Skeletal muscle tissue (tissue), 4 donors: ENCODE results near the gene TFAM. TPM values are rescaled to one million over a fixed set of nuclear protein-coding genes. Genes with fewer than 3 reads are reported as not detected.
"Not testable (repeated sequence)": the region's sequence is repeated elsewhere in the genome, so short reads cannot be mapped to it uniquely, and the experiment has no call there.

ENCODE experiments used
- H3K27ac ChIP-seq: one replicate; pipeline ENCODE4 v1.7.0; 2013; ENCODE audit warnings: mild to moderate bottlenecking, low read depth, low read length, inconsistent platforms
- H3K27me3 ChIP-seq, 3 donors: one replicate each; pipeline ENCODE4 v1.7.0; 2013; ENCODE audit warnings: low read length in 3 of 3; ENCODE audit not compliant: control insufficient read depth in 3 of 3, insufficient read depth in 3 of 3
- H3K36me3 ChIP-seq, 3 donors: one replicate each; pipeline ENCODE4 v1.7.0; 2013; ENCODE audit warnings: low read length in 3 of 3; ENCODE audit not compliant: control insufficient read depth in 3 of 3, insufficient read depth in 3 of 3
- H3K4me1 ChIP-seq, 3 donors: one replicate each; pipeline ENCODE4 v1.7.0; 2013; ENCODE audit warnings: low read length in 3 of 3, mild to moderate bottlenecking in 3 of 3; ENCODE audit not compliant: control insufficient read depth in 3 of 3, insufficient read depth in 3 of 3
- H3K4me3 ChIP-seq, 3 donors: one replicate each; pipeline ENCODE4 v1.7.0; 2013; ENCODE audit warnings: low read length in 3 of 3
- H3K9ac ChIP-seq, 3 donors: one replicate each; pipeline ENCODE4 v1.7.0; 2013; ENCODE audit warnings: low read length in 3 of 3, mild to moderate bottlenecking in 3 of 3, moderate library complexity in 2 of 3, low read depth in 1 of 3
- H3K9me3 ChIP-seq, 3 donors: one replicate each; pipeline ENCODE4 v1.7.0; 2013; ENCODE audit warnings: low read length in 3 of 3; ENCODE audit not compliant: control insufficient read depth in 3 of 3
- total RNA-seq: library from RNA; depleted of rRNA; stranded (reverse); fragments of >200 nt; gene quantifications from one replicate; pipeline ENCODE4 v1.2.3, GENCODE V29; 2014
- donor health status: Osteomylitis.

The TFAM gene
- total RNA-seq, 1 donor from 2014 or later, result 14.6 TPM

DNA sequence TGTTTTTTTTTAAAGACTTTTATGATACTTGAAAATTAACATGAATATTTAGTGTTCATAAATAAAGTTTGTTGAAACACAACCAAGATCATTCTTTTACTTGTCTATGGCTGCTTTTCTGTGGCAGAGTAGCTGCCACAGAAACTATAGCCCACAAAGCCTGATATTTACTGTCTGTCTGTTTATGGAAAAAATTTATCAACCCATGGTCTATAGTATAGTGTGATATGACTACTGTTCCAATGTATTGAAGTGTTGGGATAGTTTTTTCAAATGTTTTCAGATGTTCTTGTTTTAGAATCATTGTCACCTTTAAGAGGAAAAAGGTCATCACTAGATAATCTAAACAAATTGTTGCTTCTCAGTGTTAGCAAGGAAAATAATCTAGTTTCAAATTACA lies 10.8 kb downstream of the TFAM start:
- peaks cover 3 to 32% (median 30%) of the 10 kb centered on the region in 3 donors for H3K36me3 ChIP-seq
- H3K9me3 ChIP-seq, result no peaks in the 10 kb centered on the region
- no peak overlapping the region for H3K9ac ChIP-seq
- no peaks in the 10 kb centered on the region for H3K4me1 ChIP-seq
- H3K27ac ChIP-seq, result no peak overlapping the region
- no peaks in the 10 kb centered on the region for H3K27me3 ChIP-seq
- H3K4me3 ChIP-seq, result no peak overlapping the region

DNA sequence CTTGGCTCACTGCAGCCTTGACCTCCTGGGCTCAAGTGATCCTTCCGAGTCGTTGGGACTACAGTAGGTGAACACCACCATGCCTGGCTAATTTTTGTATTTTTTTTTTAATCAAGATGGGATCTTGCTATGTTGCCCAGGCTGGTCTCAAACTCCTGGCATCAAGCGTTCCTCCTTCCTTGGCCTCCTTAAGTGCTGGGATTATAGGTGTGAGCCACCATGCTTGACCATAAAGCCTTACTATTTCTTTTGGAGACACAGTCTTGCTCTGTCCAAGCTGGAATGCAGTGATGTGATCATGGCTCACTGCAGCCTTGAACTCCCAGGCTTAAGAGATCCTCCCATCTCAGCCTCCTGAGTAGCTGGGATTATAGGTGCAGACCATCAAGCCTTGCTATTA lies 12.6 kb downstream of the TFAM start:
- H3K27ac ChIP-seq, result no peak overlapping the region
- no peaks in the 10 kb centered on the region for H3K27me3 ChIP-seq
- no peak overlapping the region for H3K4me3 ChIP-seq
- peaks cover 3 to 22% (median 17%) of the 10 kb centered on the region in 3 donors for H3K36me3 ChIP-seq
- H3K9ac ChIP-seq, result no peak overlapping the region
- H3K9me3 ChIP-seq, result no peaks in the 10 kb centered on the region
- no peaks in the 10 kb centered on the region for H3K4me1 ChIP-seq

DNA sequence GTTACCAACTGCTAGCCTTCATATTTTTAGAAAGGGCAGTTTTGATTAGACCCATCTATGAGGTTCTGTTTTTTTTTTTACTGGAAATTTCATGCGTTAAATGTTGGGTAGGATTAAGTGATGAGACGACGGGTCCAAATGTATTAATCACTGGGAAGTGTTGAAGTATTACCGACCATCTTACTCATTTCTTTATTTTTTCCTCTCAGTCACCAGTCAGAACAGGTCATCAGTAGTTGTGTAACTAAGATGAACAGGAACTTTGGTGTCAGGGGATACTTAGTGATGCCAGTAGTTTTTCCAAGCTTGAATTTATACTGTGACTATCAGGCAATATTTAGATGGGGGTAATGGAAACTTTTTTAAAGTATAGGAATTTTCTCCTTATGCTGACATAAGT lies 14.2 kb downstream of the TFAM start:
- Histone ChIP-seq H3K9me3 (no peaks in the 10 kb centered on the region), H3K27me3 (no peaks in the 10 kb centered on the region), H3K9ac (no peak overlapping the region), H3K4me3 (no peak overlapping the region), H3K27ac (no peak overlapping the region), H3K4me1 (no peaks in the 10 kb centered on the region), H3K36me3 (peaks cover 3 to 14% (median 13%) of the 10 kb centered on the region in 3 donors)

DNA sequence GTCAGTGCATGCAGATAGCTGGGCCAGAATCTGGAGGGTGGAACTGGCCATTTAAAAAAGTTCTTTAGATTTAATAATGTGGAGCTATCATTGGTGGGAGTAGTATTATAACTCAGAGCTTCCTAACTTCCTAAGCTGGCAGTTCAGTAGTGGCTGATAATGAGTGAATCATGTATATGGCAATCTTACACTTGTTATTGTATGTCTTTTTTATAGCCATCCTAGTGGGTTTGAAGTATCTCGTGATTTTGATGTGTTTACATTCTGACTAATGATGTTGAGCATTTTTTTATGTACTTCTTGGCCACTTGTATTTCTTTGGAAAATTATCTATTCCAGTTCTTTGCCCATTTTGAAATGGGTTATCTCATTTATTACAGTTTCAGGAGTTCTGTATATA lies 15.4 kb downstream of the TFAM start:
- H3K36me3 ChIP-seq, result peaks cover 3 to 7% (median 4%) of the 10 kb centered on the region in 3 donors
- H3K27ac ChIP-seq, result no peak overlapping the region
- H3K27me3 ChIP-seq, result no peaks in the 10 kb centered on the region
- no peaks in the 10 kb centered on the region for H3K9me3 ChIP-seq
- no peak overlapping the region for H3K4me3 ChIP-seq
- H3K4me1 ChIP-seq, result no peaks in the 10 kb centered on the region
- no peak overlapping the region for H3K9ac ChIP-seq

DNA sequence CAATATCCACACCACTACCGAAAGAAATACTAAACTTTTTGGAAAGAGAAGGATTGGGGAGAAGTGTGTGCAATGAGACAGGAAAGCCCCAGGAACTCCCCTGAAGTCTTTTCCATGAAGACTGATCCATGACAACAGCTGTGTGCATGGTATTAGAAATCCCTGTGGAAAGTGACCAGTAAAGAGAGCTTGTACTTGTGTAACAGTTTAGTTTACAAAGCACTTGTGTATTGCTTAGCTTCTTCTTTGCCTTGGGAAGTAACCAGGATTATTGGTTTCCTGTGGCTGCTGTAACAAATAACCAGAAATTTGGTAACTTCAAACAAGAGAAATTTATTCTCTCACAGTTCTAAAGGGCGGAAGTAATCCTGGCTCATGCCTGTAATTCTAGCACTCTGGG lies 18.8 kb downstream of the TFAM start:
- H3K4me1 ChIP-seq, result no peaks in the 10 kb centered on the region
- H3K9me3 ChIP-seq, result no peaks in the 10 kb centered on the region
- H3K27me3 ChIP-seq, result no peaks in the 10 kb centered on the region
- no peak overlapping the region for H3K4me3 ChIP-seq
- no peak overlapping the region for H3K27ac ChIP-seq
- H3K36me3 ChIP-seq, result no peaks in the 10 kb centered on the region
- no peak overlapping the region for H3K9ac ChIP-seq

DNA sequence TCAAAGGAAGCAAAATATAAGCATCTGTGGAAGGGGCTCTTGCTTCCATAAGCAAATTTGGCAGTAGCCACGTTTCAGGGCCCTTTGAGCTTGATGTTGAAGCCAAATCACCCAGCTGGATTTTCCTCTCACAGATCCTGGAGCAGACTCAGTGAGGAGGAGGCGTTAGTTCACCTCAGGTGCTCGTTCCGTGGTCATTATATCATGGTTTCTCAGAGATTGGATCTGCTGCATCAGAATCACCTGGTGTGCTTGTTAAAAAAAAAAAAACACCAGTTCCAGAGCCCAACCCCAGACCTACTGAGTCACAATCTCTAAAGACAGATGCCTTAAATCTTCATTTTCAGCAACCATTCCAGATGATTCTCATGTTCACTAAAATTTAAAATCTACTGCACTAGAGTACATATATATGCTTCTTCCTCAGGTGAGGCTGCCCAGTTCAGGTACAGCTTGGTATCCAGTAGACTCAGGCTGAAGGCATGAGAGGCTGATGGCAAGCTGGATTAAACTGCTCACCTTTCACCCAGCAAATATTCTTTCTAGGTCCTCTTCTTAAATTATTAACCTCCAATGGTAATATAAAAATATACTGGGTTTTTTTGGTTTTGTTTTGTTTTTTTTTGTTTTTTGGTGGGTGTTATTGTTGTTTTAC lies 24.9 kb downstream of the TFAM start:
- Histone ChIP-seq H3K27me3 (no peaks in the 10 kb centered on the region), H3K27ac (no peak overlapping the region), H3K36me3 (no peaks in the 10 kb centered on the region), H3K9me3 (no peaks in the 10 kb centered on the region), H3K4me3 (no peak overlapping the region), H3K9ac (no peak overlapping the region), H3K4me1 (peaks cover 0 to 2% (median 2%) of the 10 kb centered on the region in 3 donors)

DNA sequence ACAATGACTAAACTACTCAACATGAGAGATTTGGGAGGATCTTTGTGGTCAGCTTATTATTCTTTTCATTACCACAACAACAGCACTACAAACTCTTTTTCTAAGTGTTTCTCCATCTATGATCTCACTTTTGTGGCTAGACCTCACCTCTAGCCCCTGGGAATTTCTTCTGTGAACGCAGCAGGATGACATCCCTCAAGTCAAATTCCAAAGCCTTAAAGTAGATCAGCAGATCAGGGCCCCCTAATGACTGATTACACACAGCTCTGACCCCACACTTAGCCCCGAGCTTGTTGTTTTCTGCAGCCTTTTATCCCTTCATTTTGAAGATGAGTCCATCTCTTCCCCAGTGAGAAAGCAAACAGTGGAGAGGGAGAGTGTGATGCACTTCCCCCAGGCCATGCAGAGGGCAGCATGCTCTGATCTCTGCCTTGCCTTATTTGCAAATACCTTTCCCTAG lies 27.3 kb downstream of the TFAM start:
- no peak overlapping the region for H3K9ac ChIP-seq
- H3K27me3 ChIP-seq, result no peaks in the 10 kb centered on the region
- H3K9me3 ChIP-seq, result no peaks in the 10 kb centered on the region
- H3K27ac ChIP-seq, result no peak overlapping the region
- no peaks in the 10 kb centered on the region for H3K36me3 ChIP-seq
- peaks cover 0 to 2% (median 2%) of the 10 kb centered on the region in 3 donors for H3K4me1 ChIP-seq
- H3K4me3 ChIP-seq, result no peak overlapping the region

DNA sequence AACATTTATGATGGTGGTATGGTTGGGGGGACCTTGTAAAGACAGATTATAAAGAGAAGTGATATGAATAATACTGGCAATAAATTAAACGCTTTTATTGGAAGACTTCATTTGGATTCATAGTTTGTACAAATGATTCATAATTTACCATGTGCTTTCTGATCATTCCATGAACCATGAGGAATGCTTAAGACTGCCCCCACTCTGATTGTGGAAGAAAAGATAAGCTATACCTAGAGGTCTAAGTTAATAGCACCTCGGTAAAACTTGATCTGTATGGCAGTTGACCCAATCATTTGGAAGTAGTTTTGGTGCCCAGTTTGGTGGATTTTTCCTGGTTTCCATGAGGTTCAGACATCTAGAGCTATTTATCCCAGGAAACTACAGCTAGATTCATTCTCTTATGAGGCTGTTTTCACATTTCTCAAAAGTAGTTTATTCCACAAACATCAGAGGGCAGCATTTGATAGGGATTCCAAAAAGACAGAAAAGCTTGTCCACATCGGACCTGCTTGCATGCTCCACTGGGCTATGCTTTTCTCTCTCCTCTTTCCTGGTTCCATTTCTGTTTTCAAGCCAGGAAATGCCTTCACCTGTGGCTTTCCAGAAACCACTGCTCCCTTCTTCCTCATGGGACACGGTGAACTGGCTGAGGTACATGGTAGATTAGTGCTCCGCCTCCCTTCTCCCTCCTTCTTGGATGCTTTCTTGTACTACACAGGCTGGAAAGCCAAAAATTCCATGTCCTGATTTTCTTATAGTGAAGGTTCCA lies 29.2 kb downstream of the TFAM start:
- Histone ChIP-seq H3K27ac (no peak overlapping the region), H3K4me3 (no peak overlapping the region), H3K36me3 (no peaks in the 10 kb centered on the region), H3K9me3 (no peaks in the 10 kb centered on the region), H3K9ac (no peak overlapping the region), H3K4me1 (peaks cover 0 to 2% (median 2%) of the 10 kb centered on the region in 3 donors), H3K27me3 (no peaks in the 10 kb centered on the region)

DNA sequence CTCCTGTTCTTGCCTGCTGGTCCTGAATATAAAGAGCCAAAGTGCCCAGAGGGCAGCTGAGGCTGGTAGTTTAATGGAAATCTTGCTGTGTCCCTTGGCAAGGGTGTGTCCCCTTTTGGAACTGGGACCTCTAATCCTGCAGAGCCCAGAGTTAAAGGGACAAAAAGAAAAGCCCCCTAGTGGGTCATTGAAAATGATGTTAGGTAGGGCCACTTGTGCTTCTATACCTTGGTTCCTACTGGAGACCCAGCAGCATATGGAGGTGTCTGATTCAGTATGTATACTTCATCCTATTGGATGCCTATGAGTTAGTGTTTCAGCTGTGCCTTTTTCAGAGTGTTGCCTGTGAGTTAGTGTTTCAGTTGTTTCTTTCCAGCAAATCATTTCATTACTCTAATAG lies 30.5 kb downstream of the TFAM start:
- Histone ChIP-seq H3K27me3 (no peaks in the 10 kb centered on the region), H3K27ac (no peak overlapping the region)

DNA sequence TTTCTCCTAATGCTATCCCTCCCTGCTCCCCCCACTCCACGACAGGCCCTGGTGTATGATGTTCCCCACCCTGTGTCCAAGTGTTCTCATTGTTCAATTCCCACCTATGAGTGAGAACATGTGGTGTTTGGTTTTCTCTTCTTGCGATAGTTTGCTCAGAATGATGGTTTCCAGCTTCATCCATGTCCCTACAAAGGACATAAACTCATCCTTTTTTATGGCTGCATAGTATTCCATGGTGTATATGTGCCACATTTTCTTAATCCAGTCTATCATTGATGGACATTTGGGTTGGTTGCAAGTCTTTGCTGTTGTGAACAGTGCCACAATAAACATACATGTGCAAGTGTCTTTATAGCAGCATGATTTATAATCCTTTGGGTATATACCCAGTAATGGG lies 32.7 kb downstream of the TFAM start:
- H3K4me1 ChIP-seq, H3K4me3 ChIP-seq, H3K36me3 ChIP-seq, H3K27me3 ChIP-seq, H3K9ac ChIP-seq, H3K27ac ChIP-seq, H3K9me3 ChIP-seq: not testable (repeated sequence)

More for the DNA sequence above, 30.5 kb downstream of the TFAM start:
- H3K36me3 ChIP-seq, result no peaks in the 10 kb centered on the region
- peaks cover 0 to 2% (median 2%) of the 10 kb centered on the region in 3 donors for H3K4me1 ChIP-seq
- H3K9ac ChIP-seq, result no peak overlapping the region
- H3K9me3 ChIP-seq, result no peaks in the 10 kb centered on the region
- H3K4me3 ChIP-seq, result no peak overlapping the region
